ENCODE data around the gene LACTBL1. TPM values are rescaled to one million over a fixed set of nuclear protein-coding genes. Genes with fewer than 3 reads are reported as not detected.

The LACTBL1 gene
- polyA plus RNA-seq, 5 donors = not detected

DNA sequence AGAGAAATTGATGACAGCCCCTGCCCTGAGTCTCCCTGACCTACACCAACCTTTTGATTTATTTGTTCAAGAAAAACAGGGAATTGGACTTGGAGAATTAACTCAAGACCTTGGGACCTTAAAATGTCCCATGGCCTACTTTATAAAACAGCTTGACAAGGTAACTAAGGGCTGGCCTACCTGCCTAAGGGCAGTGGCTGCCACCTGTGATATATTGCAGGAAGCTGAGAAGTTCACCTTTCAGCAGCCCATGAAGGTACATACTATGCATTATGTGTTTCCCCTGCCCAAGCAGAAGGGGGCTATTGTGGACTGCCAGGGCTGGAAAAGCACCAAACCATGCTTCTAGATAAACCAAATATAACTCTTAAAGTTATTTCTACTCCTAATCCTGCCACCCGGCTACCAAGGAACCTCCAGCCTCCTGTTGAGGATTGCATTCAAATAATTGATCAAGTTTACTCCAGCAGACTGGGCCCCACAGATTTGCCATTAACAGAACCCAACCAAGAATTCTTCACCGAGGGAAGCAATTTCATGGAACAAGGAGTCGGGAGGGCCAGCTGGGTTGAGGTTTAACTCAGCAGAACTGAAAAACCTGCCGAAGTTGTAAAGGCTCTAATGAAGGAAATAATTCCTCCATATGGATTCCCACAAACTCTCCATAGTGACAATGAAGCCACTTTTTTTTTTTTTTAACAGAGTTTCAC lies 28.2 kb downstream of the LACTBL1 start:
- no peak for DNase-seq

DNA sequence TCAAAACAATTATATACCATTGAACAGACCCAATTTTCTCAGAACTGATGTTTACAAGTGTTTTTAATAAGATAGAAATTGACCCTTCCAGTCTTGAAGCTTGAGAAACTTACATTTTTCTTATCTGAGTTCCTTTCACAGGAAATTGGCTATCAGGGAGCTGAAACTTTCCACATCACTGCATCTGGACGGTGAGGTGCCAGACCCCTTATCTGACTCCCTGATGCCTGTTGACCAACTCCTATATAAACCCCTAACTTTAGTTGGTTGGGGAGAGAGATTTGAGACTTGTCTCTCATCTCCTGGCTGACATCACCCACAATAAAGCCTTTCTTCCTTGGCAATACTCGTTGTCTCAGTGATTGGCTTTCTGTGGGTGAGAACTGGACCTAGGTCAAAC lies 31.4 kb downstream of the LACTBL1 start:
- no peak for DNase-seq

DNA sequence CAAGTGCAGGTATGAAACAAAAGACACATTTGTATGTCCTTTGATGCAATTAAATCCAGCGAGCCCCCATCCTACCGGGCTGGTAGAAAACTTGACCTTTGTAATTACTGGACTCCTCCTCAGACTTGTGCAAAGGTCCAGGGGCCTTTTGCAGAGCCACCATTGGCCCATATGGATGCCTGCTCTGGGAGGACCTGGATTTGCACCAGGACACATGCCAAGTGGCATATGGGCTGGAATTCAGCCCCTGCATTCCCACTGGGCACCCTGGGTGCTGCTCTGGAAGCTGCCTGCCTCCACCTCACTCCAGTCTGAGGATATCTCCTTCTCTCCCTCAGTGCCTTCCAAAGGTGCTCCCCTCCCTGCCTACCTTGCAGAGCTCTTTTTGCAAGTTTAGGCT lies 36.0 kb downstream of the LACTBL1 start:
- DNase-seq = no peak

DNA sequence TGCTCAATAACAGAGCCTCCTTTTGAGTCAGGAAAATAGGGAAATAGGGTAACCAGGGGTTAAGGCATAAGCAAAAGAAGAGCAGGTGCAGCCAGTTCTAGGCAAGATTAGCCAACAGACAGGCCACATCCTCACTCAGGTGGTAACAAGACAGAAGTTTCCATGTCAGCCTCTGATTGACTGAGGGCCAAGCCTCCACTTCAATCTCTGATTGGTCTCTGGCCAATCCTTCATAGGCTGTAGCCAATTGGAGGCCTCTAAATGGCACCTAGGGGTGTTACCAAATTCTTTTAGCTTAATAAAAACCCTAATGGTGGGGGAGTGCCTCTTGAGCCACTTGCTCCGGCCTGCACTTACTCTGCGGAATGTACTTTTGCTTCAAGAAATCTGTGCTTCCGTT lies 37.2 kb downstream of the LACTBL1 start:
- no peak for DNase-seq

DNA sequence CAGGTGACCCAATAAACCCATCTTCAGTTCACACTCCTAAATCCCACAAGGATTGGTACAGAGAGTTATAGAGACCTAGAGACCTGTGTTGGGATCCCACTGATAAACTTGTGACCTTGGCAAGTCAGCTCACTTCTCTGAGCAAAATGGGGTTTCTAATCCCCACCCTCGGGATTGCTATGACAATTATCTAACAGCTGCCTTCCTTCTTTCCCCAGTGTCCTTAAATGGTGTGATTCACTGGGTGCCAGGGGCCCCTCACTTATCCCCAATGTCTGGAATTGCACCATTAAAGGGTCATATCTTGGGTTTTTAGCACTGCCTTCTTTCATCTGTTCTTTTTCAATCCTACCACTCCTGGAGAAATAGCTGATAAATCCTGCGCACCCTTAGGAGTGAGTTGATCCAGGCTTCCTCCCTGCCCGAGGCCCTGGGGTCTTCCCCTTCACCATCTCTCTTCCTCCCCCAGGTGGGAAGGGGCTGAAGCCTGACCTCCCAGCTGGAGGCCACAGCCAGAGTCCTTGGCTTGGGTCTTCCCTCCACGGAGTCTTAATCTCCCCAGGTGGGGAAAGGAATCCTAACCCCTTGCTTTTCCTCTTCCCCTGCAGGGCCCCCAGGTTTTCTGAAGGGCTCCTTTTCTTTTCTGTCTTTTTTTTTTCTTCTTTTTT lies 39.7 kb downstream of the LACTBL1 start:
- DNase-seq = no peak

DNA sequence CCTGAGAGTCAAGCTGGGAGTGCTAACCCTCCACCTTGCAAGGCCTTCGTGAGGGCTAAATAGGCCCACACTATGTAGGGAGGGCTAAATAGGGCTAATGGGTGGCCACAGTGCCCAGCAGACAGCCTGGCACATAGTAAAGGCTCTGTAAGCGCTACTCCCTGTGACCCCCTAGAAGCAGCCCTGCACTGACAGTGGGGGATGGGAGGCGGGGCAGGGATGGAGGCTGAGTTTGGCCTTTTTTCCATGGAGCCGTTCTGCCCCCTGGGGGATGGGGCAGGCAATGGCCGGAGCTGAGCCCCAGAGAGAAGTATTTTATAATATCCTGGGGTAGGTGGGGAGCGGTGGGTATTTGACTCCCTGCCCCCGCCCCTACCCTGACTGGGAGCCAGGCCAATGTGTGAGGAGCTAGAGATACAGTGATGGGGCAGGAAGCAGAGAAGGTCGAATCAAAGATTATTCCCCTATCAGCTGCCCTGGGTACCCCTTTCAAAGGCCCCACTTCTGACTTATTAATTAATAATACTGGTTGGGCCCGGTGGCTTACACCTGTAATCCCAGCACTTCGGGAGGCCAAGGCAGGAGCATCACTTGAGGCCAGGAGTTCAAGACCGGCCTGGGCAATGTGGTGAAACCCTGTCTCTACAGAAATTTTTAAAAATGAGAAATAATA lies 42.3 kb downstream of the LACTBL1 start:
- DNase-seq = peak in 1 of 2 donors; percentile 13

DNA sequence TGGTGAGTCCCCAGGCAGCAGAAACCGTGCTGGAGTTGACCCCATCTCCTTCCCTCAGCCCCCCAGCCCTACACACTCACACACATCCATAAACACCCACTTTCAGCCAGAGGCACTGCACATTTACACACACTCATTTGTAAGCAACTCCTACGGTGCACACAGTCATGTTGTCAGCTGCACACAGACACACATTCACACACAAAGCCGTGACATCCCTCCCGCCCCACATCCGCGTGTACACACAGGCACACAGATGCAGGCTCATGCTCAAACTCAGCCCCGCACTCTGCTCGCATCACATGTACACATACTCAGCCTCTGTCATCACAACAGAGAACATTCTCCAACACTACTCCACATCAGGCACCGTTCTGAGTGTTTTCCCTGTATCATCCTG lies 47.6 kb downstream of the LACTBL1 start:
- no peak for DNase-seq

DNA sequence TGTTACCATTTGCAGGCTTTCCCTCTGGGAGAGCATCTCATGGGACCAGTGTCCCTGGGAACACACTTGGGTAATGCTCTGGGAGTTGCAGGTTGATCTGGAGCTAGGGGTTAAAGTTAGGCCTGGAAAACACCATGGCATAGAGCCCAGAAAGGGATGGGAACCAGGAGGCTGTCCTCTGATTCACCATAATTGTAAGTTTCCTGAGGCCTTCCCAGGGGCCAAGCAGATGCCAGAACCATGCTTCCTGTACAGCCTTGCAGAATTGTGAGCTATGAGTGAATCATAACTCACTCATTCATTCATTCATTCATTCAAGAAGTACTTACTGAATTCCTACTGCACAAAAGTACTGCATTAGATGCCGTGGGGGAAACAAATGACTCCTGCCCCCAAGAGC lies 50.0 kb downstream of the LACTBL1 start:
- DNase-seq = no peak

DNA sequence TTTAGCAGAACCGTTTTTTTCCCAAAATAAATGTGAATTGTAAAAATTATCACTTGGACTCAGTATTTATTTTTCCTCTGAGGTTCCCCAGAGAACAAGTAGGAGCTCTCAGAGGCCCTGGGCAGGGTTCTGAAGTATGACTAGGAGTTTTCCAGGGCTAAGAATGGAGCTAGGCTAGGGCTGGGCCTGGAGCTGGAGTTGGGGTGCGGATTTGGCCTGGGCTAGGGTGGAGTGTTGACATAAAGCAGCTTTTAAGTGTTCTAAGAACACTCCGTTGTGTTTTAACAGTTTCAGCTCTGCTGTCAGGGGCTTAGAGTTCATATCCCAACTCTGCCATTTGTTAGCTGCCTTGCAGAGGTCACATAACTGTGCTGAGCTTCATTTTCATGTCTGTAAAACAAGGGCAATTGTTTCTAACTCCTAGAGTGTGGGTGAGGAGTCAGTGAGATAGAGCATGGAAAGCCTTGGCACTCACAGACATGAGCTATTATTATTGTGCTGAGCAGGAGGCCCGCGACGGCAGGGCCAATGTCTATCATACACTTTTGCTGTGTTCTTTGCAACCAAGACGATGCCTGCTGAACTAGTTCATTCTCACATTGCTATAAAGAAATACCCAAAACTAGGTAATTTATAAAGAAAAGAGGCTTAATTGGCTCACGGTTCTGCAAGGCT lies 51.1 kb downstream of the LACTBL1 start:
- DNase-seq = no peak

DNA sequence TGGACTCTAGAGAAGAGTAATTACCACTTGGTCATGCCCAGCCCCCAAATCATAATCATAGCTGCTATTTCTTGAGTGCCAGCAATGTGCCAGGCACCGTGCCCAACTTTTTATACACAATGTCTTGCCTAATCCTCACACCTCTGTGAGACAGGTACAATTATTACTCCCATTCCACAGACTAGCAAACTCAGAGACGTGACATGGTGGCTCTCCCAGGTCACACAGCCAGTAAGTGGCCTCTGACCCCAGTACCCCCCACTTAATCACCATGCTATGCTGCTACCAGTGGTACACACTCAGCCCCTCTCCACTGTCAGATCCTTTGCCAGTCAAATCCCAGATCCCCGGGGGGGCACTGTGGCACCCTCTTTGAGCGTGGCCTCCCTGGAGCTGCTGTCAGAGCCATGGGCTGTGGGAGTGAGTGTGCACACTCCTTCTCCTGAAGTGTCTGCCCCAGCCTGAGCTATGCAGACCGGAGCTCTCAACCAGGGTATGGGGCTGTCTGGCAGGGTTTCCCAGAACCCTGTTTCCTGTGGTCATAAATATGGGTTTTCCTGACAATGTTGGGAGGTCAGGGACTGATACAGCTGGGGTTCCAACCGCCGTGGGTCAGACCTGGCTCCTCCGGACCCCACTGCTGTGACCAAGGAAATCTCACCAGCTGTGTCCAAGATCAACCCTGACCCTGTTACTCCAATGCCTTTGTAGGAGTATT lies 51.8 kb downstream of the LACTBL1 start:
- no peak for DNase-seq

DNA sequence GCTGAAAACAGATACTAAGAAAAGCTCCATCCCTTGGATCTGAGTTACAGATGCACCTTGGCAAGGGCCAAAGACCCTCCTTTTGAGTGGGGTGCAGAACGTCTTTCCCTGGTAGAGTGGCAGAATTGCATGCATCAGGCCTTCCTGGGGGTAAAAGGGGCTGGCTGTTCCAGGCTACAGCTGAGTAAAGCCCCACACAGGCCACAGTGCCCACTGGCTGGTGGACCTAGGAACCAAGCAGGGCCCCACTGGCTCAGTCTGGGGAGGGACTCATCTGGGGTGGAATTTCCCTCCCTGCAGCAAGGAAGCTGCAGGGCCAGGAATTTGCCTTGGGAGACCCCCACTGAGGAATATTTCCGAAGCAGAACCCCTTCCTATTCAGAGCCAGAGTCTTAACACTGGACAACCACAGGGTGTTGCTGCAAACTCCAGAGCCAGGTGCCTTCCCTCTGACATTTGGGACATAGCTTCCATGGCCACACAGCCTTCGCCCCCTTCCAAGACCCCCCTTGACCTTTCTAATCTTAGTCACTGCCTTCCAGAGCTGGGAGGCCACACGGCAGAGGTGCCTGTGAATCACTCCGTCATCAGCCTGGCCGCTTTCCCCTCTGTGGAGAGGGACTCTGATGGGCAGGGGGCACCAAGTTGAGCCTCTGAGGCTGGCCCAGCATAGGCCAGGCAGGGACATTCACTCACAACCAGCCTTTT lies 52.5 kb downstream of the LACTBL1 start:
- DNase-seq = no peak

DNA sequence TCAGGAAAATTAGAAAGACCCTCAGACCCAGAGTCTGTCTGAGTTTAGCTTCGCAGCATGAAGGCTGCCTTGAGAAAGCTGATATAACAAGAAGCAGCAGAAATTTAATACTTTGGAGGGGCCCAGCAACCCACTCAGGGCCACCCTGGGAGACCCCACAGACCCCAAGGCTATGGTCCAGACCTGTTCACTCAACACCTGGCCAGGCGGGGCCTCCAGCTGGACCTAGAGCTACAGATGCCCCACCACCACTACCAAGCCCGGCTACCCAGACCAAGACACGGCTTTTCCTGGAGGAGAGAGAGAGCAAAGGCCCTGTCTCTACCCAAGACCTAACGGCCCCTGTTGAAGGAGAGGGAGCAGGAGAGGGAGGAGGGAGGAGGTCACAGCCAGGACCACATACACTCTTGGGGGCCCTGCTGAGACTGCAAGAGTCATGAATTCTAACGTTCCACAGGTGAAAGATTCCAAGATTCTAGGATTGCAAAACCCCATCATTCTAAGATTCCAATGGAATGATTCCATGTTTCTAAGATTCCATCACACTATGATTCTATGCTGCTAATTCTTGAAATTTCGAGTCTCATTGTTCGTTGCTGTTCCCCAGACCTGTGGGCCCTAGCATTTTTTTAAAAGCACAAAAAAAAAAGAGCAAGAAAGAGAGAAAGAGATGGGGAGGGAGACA lies 53.2 kb downstream of the LACTBL1 start:
- no peak for DNase-seq

DNA sequence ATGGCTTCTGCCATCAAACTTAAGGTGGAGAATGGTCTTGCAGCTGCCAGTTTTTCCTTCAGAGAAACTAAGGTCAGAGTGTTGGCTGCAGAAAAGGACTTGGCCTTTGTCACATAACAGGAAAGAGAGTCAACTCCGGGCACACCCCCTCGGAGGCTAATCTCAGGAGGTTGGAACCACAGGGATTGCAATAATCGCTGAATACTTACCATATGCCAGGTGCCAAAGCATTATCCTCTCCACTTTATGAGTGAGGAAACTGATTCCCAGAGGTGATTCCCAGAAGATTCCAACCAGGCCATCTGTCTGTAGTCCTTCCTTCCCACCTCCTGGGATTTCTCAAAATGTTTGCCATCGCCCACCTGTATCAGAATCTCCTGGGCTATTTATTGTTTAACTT lies 54.0 kb downstream of the LACTBL1 start:
- no peak for DNase-seq

DNA sequence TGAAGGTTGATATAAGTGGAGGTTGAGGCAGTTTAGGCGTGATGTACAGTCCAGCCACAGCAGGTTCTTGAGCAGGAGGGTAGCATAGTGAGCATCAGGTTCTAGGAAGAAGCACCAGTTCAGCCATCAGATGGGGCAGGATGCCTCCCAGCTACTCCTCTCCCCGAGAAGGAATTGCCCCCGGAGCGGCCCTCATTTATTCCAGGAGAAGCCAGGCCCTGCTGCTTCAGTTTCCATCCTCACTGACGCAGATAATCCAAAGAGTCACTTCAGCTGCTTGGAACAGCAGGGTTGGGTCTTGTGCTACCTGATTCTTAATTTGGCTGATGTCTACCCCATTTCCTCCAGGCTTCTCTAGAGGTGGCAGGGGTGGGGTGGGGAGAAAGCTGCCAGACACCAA lies 54.7 kb downstream of the LACTBL1 start:
- no peak for DNase-seq

DNA sequence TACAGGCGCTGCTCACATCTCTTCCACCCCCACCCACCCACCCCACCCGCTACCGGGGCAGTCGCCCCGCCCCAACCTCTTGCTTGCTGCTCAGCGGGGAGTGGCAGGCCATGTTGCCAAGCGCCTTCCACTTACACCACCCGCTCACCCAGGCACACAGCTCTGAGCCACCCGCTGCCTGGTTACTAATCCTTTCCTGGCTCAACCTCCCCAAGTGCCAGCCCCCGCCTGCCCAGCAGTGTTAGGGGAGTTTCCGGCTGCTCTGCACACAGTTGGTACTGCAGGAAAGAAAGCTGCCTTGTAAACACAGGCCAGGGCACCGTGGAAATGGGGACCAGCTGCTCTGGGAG lies 56.2 kb downstream of the LACTBL1 start:
- no peak for DNase-seq

DNA sequence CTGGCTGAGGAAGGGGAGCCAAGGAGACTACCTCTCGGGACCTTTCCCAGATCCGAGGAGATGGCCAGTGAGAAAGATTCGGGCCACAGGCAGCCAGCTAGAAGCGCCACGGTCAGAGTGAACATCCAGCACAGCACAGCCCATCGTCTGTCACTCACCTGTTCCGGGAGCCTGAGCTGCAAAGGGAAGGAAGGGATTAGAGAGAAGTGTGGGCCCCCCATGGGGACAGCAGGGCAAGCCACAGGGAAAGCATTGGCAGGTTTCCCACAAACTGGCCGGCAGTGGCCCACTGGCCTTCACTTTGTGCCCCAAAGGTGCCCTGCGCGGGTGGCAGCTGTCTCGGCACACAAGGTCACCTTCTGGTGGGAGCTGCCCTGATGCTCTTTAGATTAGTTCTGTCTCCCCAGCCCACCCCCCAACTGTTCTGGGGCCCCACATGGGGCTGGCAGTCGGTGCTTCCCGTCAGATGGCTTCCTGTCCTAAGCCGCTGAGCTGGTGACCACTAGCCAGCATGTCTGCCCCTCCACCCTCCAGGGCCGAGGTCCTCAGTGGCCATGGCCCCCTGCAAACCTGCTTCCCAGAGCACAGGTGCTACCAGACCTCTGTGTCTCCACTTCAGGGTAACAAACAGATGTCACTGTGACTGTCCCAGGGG lies 56.7 kb downstream of the LACTBL1 start:
- no peak for DNase-seq

DNA sequence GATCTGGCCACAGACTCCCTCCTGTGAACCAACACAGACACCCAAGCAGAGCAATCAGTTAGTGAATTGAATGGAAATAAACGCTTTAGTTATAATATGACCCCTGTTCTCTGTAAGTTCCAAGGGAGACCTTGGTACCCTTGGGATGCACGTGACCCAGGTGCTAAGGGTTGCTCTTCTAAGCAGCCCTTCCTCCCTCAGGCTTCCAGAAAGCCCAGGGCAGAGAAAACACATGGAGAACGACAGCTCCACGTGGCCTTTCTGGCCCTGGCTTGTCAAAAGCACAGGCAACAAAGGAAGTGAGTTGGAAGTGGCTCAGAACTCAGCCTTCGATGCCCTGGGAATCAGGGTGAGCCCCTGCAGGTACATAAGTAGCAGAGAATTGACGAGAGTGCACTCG lies 57.4 kb downstream of the LACTBL1 start:
- DNase-seq = no peak

DNA sequence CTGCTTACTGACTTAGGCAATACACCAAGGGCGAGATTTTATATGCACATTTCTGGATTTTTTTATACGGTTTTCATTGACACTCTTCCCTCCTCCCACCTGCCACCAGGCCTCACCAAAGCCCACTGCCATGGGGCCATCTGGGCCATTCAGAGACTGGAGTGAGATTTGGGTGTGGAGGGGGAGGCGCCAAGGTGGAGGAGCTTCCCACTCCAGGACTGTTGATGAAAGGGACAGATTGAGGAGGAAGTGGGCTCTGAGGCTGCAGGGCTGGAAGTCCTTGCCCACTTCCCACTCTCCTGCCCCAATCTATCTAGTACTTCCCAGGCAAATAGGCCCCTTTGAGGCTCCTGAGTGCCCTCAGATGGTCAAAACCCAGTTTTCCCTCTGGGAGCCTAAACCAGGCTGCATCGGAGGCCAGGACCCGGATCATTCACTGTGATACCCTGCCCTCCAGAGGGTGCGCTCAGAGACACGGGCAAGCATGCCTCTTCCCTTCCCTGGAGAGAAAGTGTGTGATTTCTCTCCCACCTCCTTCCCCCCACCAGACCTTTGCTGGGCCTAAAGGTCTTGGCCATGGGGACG lies 57.9 kb downstream of the LACTBL1 start:
- DNase-seq = no peak

DNA sequence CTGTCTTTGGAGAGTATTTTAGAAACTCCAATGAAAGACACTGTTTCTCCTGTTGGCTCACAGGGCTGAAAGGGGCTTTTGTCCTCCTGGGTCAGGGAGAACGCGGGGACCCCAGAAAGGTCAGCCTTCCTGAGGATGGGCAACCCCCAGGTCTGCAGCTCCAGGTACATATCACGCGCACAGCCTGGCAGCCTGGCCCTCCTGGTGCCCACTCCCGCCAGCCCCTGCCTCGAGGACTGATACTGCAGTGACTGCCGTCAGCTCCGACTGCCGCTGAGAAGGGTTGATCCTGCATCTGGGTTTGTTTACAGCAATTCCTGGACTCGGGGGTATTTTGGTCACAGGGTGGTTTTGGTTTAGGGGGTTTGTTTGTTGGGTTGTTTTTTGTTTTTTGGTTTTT lies 58.5 kb downstream of the LACTBL1 start:
- no peak for DNase-seq

Measured in right lung (tissue), 5 donors.